ENCODE measurements around the gene HSP90AB1. TPM values are rescaled to one million over a fixed set of nuclear protein-coding genes. Genes with fewer than 3 reads are reported as not detected.

Gene HSP90AB1
- total and polyA plus RNA-seq, 9 of the 15 experiments (the other 6 are each of a cell fraction or from before 2014, with no cell fraction given) = 1,780 to 3,358 (median 2,262) TPM

- peak; percentile 62 for TF ChIP-seq HDAC2 (IDR thresholded peaks at IDR 0.05)
- no peak for TF ChIP-seq WHSC1 (IDR thresholded peaks at IDR 0.05; ENCODE audit: low read length)
- TF ChIP-seq STAT5A (IDR thresholded peaks at IDR 0.05; ENCODE audit: borderline replicate concordance, low read length) = no peak
- TF ChIP-seq DDX20 (tag; IDR thresholded peaks at IDR 0.05; ENCODE audit: low read depth) = no peak
- no peak for TF ChIP-seq SNRNP70 (optimal IDR thresholded peaks at IDR 0.05; ENCODE audit: low read depth, low read length)
- peak; percentile 96 for TF ChIP-seq CTBP1 (IDR thresholded peaks at IDR 0.05; ENCODE audit: borderline replicate concordance)
- no peak for TF ChIP-seq ZNF253 (CRISPR knock-in tag; conservative IDR thresholded peaks at IDR 0.05)
- no peak for TF ChIP-seq ZBTB34 (CRISPR knock-in tag; IDR thresholded peaks at IDR 0.05)
- no peak for TF ChIP-seq CBX8 (IDR thresholded peaks at IDR 0.05; ENCODE audit: borderline replicate concordance, extremely low read depth, low read depth, low read length, poor library complexity, severe bottlenecking)
- TF ChIP-seq C11orf30 (IDR thresholded peaks at IDR 0.05; ENCODE audit: low read depth) = no peak
- no peak for TF ChIP-seq ZKSCAN8 (CRISPR knock-in tag; IDR thresholded peaks at IDR 0.05)
- TF ChIP-seq SREBF1 (IDR thresholded peaks at IDR 0.05; ENCODE audit: borderline replicate concordance, low read depth, low read length) = no peak
- TF ChIP-seq SNAPC5 (CRISPR knock-in tag; IDR thresholded peaks at IDR 0.05) = no peak
- TF ChIP-seq ZNF274 (IDR thresholded peaks at IDR 0.05; ENCODE audit: borderline replicate concordance, low read depth, low read length) = no peak; the same call in 1 of the 2 replicates
- TF ChIP-seq ILF3 (IDR thresholded peaks at IDR 0.05; ENCODE audit: borderline replicate concordance) = peak; percentile 58; the same call in 1 of the 2 replicates
- no peak for TF ChIP-seq ZC3H4 (CRISPR knock-in tag; IDR thresholded peaks at IDR 0.05; ENCODE audit: borderline replicate concordance)
- TF ChIP-seq HBP1 (CRISPR knock-in tag; IDR thresholded peaks at IDR 0.05) = no peak
- no peak for TF ChIP-seq ZFP91 (CRISPR knock-in tag; IDR thresholded peaks at IDR 0.05)
- TF ChIP-seq AFF1 (IDR thresholded peaks at IDR 0.05; ENCODE audit: low read depth in 1 of 2, partially characterized antibody in 2 of 2) = no peak
- TF ChIP-seq HMG20B (CRISPR knock-in tag; IDR thresholded peaks at IDR 0.05) = no peak
Measured at GRCh38 chr6:44237813-44238433, 9.0 kb upstream of the HSP90AB1 start (continued).

Measured in K562 (cell line).